Neural cell (in vitro differentiated cells): ENCODE measurements around the gene ARID1B. TPM values are rescaled to one million over a fixed set of nuclear protein-coding genes. Genes with fewer than 3 reads are reported as not detected.

ENCODE experiments used
- H2AFZ ChIP-seq: fragments of 200-600, 300-800 bp; sonication (generic), shearing (Covaris generic); 2 replicates; pipeline ENCODE4 v1.6.0; 2014; ENCODE audit warnings: low read depth, mild to moderate bottlenecking, antibody characterized with exemption, low read length, moderate library complexity
- H3F3A ChIP-seq: fragments of 200-600 bp; shearing (Covaris generic); 2 replicates; pipeline ENCODE4 v1.6.1; 2016; ENCODE audit warnings: mild to moderate bottlenecking, moderate library complexity, mixed read lengths, antibody characterized with exemption, low read length; ENCODE audit not compliant: insufficient read depth, poor library complexity, severe bottlenecking
- H3K27ac ChIP-seq: fragments of 200-600, 300-800 bp; sonication (generic), shearing (Covaris generic); 2 replicates; pipeline ENCODE4 v1.5.1; 2014; ENCODE audit warnings: mild to moderate bottlenecking, low read length, moderate library complexity
- H3K27me3 ChIP-seq: fragments of 300-800, 200-600 bp; sonication (generic), shearing (Covaris generic); 2 replicates; pipeline ENCODE4 v1.6.0; 2014; ENCODE audit warnings: mild to moderate bottlenecking, low read depth, low read length, moderate library complexity; ENCODE audit not compliant: insufficient read depth
- H3K36me3 ChIP-seq: fragments of 300-800, 200-600 bp; sonication (generic), shearing (Covaris generic); 2 replicates; pipeline ENCODE4 v1.5.1; 2014; ENCODE audit warnings: mild to moderate bottlenecking, antibody characterized with exemption, low read length, moderate library complexity; ENCODE audit not compliant: insufficient read depth
- H3K4me2 ChIP-seq: fragments of 300-800, 200-600 bp; sonication (generic), shearing (Covaris generic); 2 replicates; pipeline ENCODE4 v1.6.0; 2014; ENCODE audit warnings: mild to moderate bottlenecking, low read length
- H3K4me3 ChIP-seq: fragments of 300-800, 200-600 bp; sonication (generic), shearing (Covaris generic); 2 replicates; pipeline ENCODE4 v1.5.1; 2014; ENCODE audit warnings: mild to moderate bottlenecking, low read length, moderate library complexity
- H3K79me2 ChIP-seq: fragments of 200-600 bp; shearing (Covaris generic); replicated peaks from 2 replicates; pipeline ENCODE4 v1.6.0; 2014; ENCODE audit warnings: mild to moderate bottlenecking, low read length, moderate library complexity; ENCODE audit not compliant: insufficient read depth
- H3K9ac ChIP-seq: fragments of 300-800, 200-600 bp; sonication (generic), shearing (Covaris generic); 2 replicates; pipeline ENCODE4 v1.6.1; 2016; ENCODE audit warnings: mild to moderate bottlenecking, low read length, mixed read lengths
- H3K9me2 ChIP-seq: fragments of 200-600 bp; shearing (Covaris generic); 2 replicates; pipeline ENCODE4 v1.6.1; 2016; ENCODE audit warnings: mild to moderate bottlenecking, low read length, mixed read lengths; ENCODE audit not compliant: insufficient read depth
- H3K9me3 ChIP-seq: fragments of 200-600, 300-800 bp; sonication (generic), shearing (Covaris generic); 2 replicates; pipeline ENCODE4 v1.6.1; 2016; ENCODE audit warnings: mild to moderate bottlenecking, mixed run types, low read length, moderate library complexity, mixed read lengths
- H4K20me1 ChIP-seq: fragments of 200-600 bp; shearing (Covaris generic); 2 replicates; pipeline ENCODE4 v1.6.1; 2016; ENCODE audit warnings: mild to moderate bottlenecking, mixed run types; ENCODE audit not compliant: insufficient read depth
- CTCF ChIP-seq: fragments of 450-650 bp; IDR thresholded peaks from 2 replicates; pipeline ENCODE4 v1.5.1; 2014; ENCODE audit warnings: antibody characterized with exemption, mild to moderate bottlenecking, moderate library complexity; ENCODE audit not compliant: poor library complexity, severe bottlenecking
- EP300 ChIP-seq: fragments of 450-650 bp; conservative IDR thresholded peaks from 2 replicates; pipeline ENCODE4 v1.6.1; 2014; ENCODE audit warnings: antibody characterized with exemption, mild to moderate bottlenecking, moderate library complexity; ENCODE audit not compliant: poor library complexity, severe bottlenecking
- EZH2 ChIP-seq: fragments of 200-600, 300-800 bp; shearing (Covaris generic), sonication (generic); IDR thresholded peaks from 2 replicates; pipeline ENCODE4 v1.6.1; 2014; ENCODE audit warnings: antibody characterized with exemption, low read length, borderline replicate concordance, mild to moderate bottlenecking; ENCODE audit not compliant: insufficient read depth, poor library complexity, severe bottlenecking
- MXI1 ChIP-seq: fragments of 450-650 bp; conservative IDR thresholded peaks from 2 replicates; pipeline ENCODE4 v1.6.1; 2014; ENCODE audit warnings: antibody characterized with exemption, mild to moderate bottlenecking; ENCODE audit not compliant: poor library complexity, severe bottlenecking
- POLR2AphosphoS5 ChIP-seq: IDR thresholded peaks from 2 replicates; pipeline ENCODE4 v1.6.1; 2012
- RAD21 ChIP-seq: fragments of 450-650 bp; conservative IDR thresholded peaks from 2 replicates; pipeline ENCODE4 v1.6.1; 2014; ENCODE audit warnings: antibody characterized with exemption, mild to moderate bottlenecking, moderate library complexity
- REST ChIP-seq: IDR thresholded peaks from 2 replicates; pipeline ENCODE4 v1.6.1; 2012; ENCODE audit warnings: borderline replicate concordance
- SMC3 ChIP-seq: fragments of 450-650 bp; conservative IDR thresholded peaks from 2 replicates; pipeline ENCODE4 v1.6.1; 2014; ENCODE audit warnings: antibody characterized with exemption, mild to moderate bottlenecking, moderate library complexity; ENCODE audit not compliant: poor library complexity
- TAF1 ChIP-seq: IDR thresholded peaks from 2 replicates; pipeline ENCODE4 v1.6.1; 2012; ENCODE audit warnings: low read depth
- polyA plus RNA-seq: library from polyadenylated mRNA; depleted of rRNA; stranded (reverse); fragments of >200 nt; gene quantifications from 2 replicates; pipeline ENCODE4 v1.2.3, GENCODE V29; 2014

ARID1B gene
- polyA plus RNA-seq, 1 donor from 2014 or later: 35.0 TPM

- Histone ChIP-seq H3F3A (no peaks in the 10 kb centered on the region), H3K9me3 (no peaks in the 10 kb centered on the region), H3K9ac (no peak overlapping the region), H3K27ac (no peak overlapping the region), H3K4me2 (no peak overlapping the region), H3K9me2 (no peaks in the 10 kb centered on the region), H3K36me3 (no peaks in the 10 kb centered on the region), H3K4me3 (no peak overlapping the region), H3K79me2 (no peaks in the 10 kb centered on the region), H3K27me3 (no peaks in the 10 kb centered on the region), H2AFZ (no peak overlapping the region), H4K20me1 (no peaks in the 10 kb centered on the region)
- TF ChIP-seq MXI1: no peak
- no peak for TF ChIP-seq CTCF
- TF ChIP-seq EZH2: no peak
- no peak for TF ChIP-seq RAD21
- no peak for TF ChIP-seq TAF1
- no peak for TF ChIP-seq EP300
- no peak for TF ChIP-seq POLR2AphosphoS5
- TF ChIP-seq SMC3: no peak
- TF ChIP-seq REST: no peak
Measured at GRCh38 chr6:157248264-157248663, 471.1 kb downstream of the ARID1B start.

- no peaks in the 10 kb centered on the region for H3K36me3 ChIP-seq
- H3K27me3 ChIP-seq: no peaks in the 10 kb centered on the region
- H3K9me3 ChIP-seq: no peaks in the 10 kb centered on the region
- no peak overlapping the region for H3K27ac ChIP-seq
- no peaks in the 10 kb centered on the region for H4K20me1 ChIP-seq
- H3F3A ChIP-seq: no peaks in the 10 kb centered on the region
- H2AFZ ChIP-seq: no peak overlapping the region
- H3K4me3 ChIP-seq: no peak overlapping the region
- TF ChIP-seq REST (no peak), RAD21 (no peak), POLR2AphosphoS5 (no peak), CTCF (no peak), EP300 (no peak), SMC3 (no peak), TAF1 (no peak), MXI1 (no peak), EZH2 (no peak)
- no peak overlapping the region for H3K9ac ChIP-seq
- H3K79me2 ChIP-seq: no peaks in the 10 kb centered on the region
- H3K9me2 ChIP-seq: no peaks in the 10 kb centered on the region
- no peak overlapping the region for H3K4me2 ChIP-seq
Measured at GRCh38 chr6:157249826-157250225, 472.6 kb downstream of the ARID1B start.
